HepG2 (cell line): Measurements from ENCODE around the gene RABGGTA. TPM values are rescaled to one million over a fixed set of nuclear protein-coding genes. Genes with fewer than 3 reads are reported as not detected.
A peak's percentile ranks its signal among the peaks of the same experiment; 100 is the strongest.

Experiments used
- ATF4 ChIP-seq, 2 experiments: fragments of 450-650 bp in 1 of 2; sonication (generic) in 1 of 2; formaldehyde crosslinking; IDR thresholded peaks; 2 replicates each; pipeline versions ENCODE4 v1.5.0 to v1.8.0; 2020 to 2022; ENCODE audit warnings: mild to moderate bottlenecking in 1 of 2, missing genetic modification reagents in 1 of 2
- ATF7-NPFF ChIP-seq: sonication (generic); formaldehyde crosslinking; IDR thresholded peaks from 2 replicates; pipeline ENCODE4 v1.8.1; 2023; ENCODE audit warnings: mild to moderate bottlenecking, low read depth, missing genetic modification reagents, moderate library complexity
- BATF2 ChIP-seq: sonication (generic); formaldehyde crosslinking; IDR thresholded peaks from 2 replicates; pipeline ENCODE4 v1.8.0; 2022; ENCODE audit warnings: mild to moderate bottlenecking, missing genetic modification reagents, moderate library complexity
- CENPX ChIP-seq: sonication (generic); formaldehyde crosslinking; IDR thresholded peaks from 2 replicates; pipeline ENCODE4 v1.9.0; 2021; ENCODE audit warnings: mild to moderate bottlenecking, missing genetic modification reagents, moderate library complexity
- FOXO4 ChIP-seq: sonication (generic); formaldehyde crosslinking; conservative IDR thresholded peaks from 2 replicates; pipeline ENCODE4 v1.8.1; 2023; ENCODE audit warnings: missing genetic modification reagents
- KDM3A ChIP-seq: IDR thresholded peaks from 2 replicates; pipeline ENCODE4 v1.6.1; 2018; ENCODE audit warnings: low read depth, missing compliant biosample characterization
- MED8 ChIP-seq: sonication (generic); formaldehyde crosslinking; IDR thresholded peaks from 2 replicates; pipeline ENCODE4 v1.8.1; 2023; ENCODE audit warnings: mild to moderate bottlenecking, missing genetic modification reagents; ENCODE audit not compliant: insufficient replicate concordance
- MXD1 ChIP-seq: sonication (generic); formaldehyde crosslinking; IDR thresholded peaks from 2 replicates; pipeline ENCODE4 v1.4.0; 2020; ENCODE audit warnings: mild to moderate bottlenecking, missing genetic modification reagents
- PHB2 ChIP-seq: fragments of 450-650 bp; IDR thresholded peaks from 2 replicates; pipeline ENCODE4 v1.6.1; 2018; ENCODE audit not compliant: partially characterized antibody
- PREB ChIP-seq: sonication (generic); formaldehyde crosslinking; IDR thresholded peaks from 2 replicates; pipeline ENCODE4 v1.4.0; 2020; ENCODE audit warnings: missing genetic modification reagents
- ZBTB37 ChIP-seq: sonication (generic); formaldehyde crosslinking; IDR thresholded peaks from 2 replicates; pipeline ENCODE4 v1.4.0; 2020; ENCODE audit warnings: mild to moderate bottlenecking, missing genetic modification reagents
- ZKSCAN1 ChIP-seq: fragments of 150-350 bp; IDR thresholded peaks from 2 replicates; pipeline ENCODE4 v1.6.1; 2014; ENCODE audit warnings: low read length
- ZNF138 ChIP-seq: sonication (generic); formaldehyde crosslinking; IDR thresholded peaks from 2 replicates; pipeline ENCODE4 v1.5.0; 2020; ENCODE audit warnings: mild to moderate bottlenecking, low read depth, missing genetic modification reagents
- ZNF3 ChIP-seq: IDR thresholded peaks from 2 replicates; pipeline ENCODE4 v1.7.0; 2017; ENCODE audit warnings: inconsistent platforms
- ZNF460 ChIP-seq: sonication (generic); formaldehyde crosslinking; IDR thresholded peaks from 2 replicates; pipeline ENCODE4 v1.5.1; 2020; ENCODE audit warnings: missing genetic modification reagents, mild to moderate bottlenecking, borderline replicate concordance
- ZNF512 ChIP-seq: sonication (generic); formaldehyde crosslinking; IDR thresholded peaks from 2 replicates; pipeline ENCODE4 v1.4.0; 2020; ENCODE audit warnings: mild to moderate bottlenecking, missing genetic modification reagents
- ZNF562 ChIP-seq: sonication (generic); formaldehyde crosslinking; IDR thresholded peaks from 2 replicates; pipeline ENCODE4 v1.8.0; 2022; ENCODE audit warnings: missing genetic modification reagents, borderline replicate concordance
- ZNF605 ChIP-seq: sonication (generic); formaldehyde crosslinking; IDR thresholded peaks from 2 replicates; pipeline ENCODE4 v1.8.0; 2022; ENCODE audit warnings: mild to moderate bottlenecking, missing genetic modification reagents
- ZNF629 ChIP-seq: sonication (generic); formaldehyde crosslinking; conservative IDR thresholded peaks from 2 replicates; pipeline ENCODE4 v1.5.0; 2020; ENCODE audit warnings: missing genetic modification reagents
- ZNF703 ChIP-seq: sonication (generic); formaldehyde crosslinking; IDR thresholded peaks from 2 replicates; pipeline ENCODE4 v1.5.1; 2020; ENCODE audit warnings: missing genetic modification reagents, mild to moderate bottlenecking, moderate library complexity, borderline replicate concordance
- ZNF839 ChIP-seq: sonication (generic); formaldehyde crosslinking; IDR thresholded peaks from 2 replicates; pipeline ENCODE4 v1.4.0; 2020; ENCODE audit warnings: missing genetic modification reagents, mild to moderate bottlenecking, borderline replicate concordance
- polyA plus RNA-seq, 8 experiments: library from polyadenylated mRNA; depleted of rRNA in 3 of 8; stranded (reverse) in 7 of 8; unstranded in 1 of 8; fragments of >200 nt; fragmentation: Illumina TruSeq in 4 of 8; extraction: Trizol in 4 of 8; gene quantifications; 2 replicates each; pipeline versions ENCODE4 v1.2.1 to v1.2.3, GENCODE V29; 2011 to 2016; ENCODE audit warnings: low read depth in 4 of 8, missing spikeins in 1 of 8, mixed read lengths in 1 of 8; ENCODE audit not compliant: insufficient read depth in 1 of 8
- total RNA-seq, 5 experiments: library from RNA; depleted of rRNA; stranded (reverse); fragments of >200 nt; fragmentation: Illumina TruSeq; extraction: Trizol; gene quantifications; 2 replicates each; pipeline ENCODE4 v1.2.3, GENCODE V29; 2016; ENCODE audit warnings: low read depth in 1 of 5

RABGGTA gene
- total and polyA plus RNA-seq, 2 of the 13 experiments (the other 11 are each of a cell fraction or from before 2014, with no cell fraction given) = 57.9 to 90.8 TPM

- TF ChIP-seq PREB (no peak), ZNF839 (no peak; the same call in 1 of the 2 replicates), ZNF605 (peak; percentile 56), ATF7-NPFF (CRISPR knock-in tag) (no peak), ZNF138 (0 out of 2 replicates have a peak, but pooled peaks have one; percentile 55), ZNF703 (CRISPR knock-in tag) (no peak), ZNF3 (CRISPR knock-in tag) (no peak; the same call in 1 of the 2 replicates), CENPX (CRISPR knock-in tag) (no peak), ZNF629 (CRISPR knock-in tag) (no peak), ZKSCAN1 (no peak), ZNF460 (CRISPR knock-in tag) (no peak), FOXO4 (no peak), ATF4 (CRISPR knock-in tag; IDR thresholded peaks at IDR 0.05) (no peak), MED8 (CRISPR knock-in tag) (no peak), ZBTB37 (no peak), BATF2 (CRISPR knock-in tag) (no peak), MXD1 (no peak), PHB2 (no peak), ZNF562 (CRISPR knock-in tag) (no peak), ZNF512 (CRISPR knock-in tag) (no peak), KDM3A (CRISPR knock-in tag) (0 out of 2 replicates have a peak, but pooled peaks have one; percentile 38)
Measured at GRCh38 chr14:24315243-24315806, 43.9 kb upstream of the RABGGTA start (continued).
